A549 (cell line): ENCODE results near the gene CMTM2. TPM values are rescaled to one million over a fixed set of nuclear protein-coding genes. Genes with fewer than 3 reads are reported as not detected.

Experiments
- ATAC-seq, 2 experiments: fragments of 200-7000 bp in 1 of 2; fragments of >200 bp in 1 of 2; cut with Nextera tagmentation in 1 of 2; cut with Tn5 transposase in 1 of 2; 3 replicates each; pipeline versions ENCODE4 v1.8.0 to v1.9.1; 2018 to 2020; ENCODE audit warnings: mild to moderate bottlenecking in 1 of 2, moderate library complexity in 1 of 2
- CTCF ChIA-PET: fragments of 300-600 bp; sonication (Branson Sonifier 250); formaldehyde crosslinking; extraction: SDS; loops from one replicate; lab custom pipeline; 2021; ENCODE audit warnings: antibody characterized with exemption, inconsistent platforms; lab: Yijun Ruan, JAX
- POLR2A ChIA-PET: fragments of 350-600 bp; formaldehyde crosslinking; extraction: SDS; loops from one replicate; lab custom pipeline; 2021; ENCODE audit warnings: antibody characterized with exemption, inconsistent platforms; lab: Yijun Ruan, JAX
- DNase-seq, 2 experiments: peaks; one replicate each; pipeline versions ENCODE4 v3.0.0 to v3.0.0-alpha.2; 2011 to 2016; ENCODE audit warnings: low read depth in 1 of 2, low spot score in 1 of 2
- FAIRE-seq: peaks from 2 replicates; lab custom pipeline; 2011; peaks lifted over from hg19 to GRCh38; lab: Jason Lieb, UNC
- H3K27ac ChIP-seq, 2 experiments: fragments of >200 bp; sonication (Bioruptor Twin); formaldehyde crosslinking; 3 replicates each; pipeline ENCODE4 v1.5.1; 2016 to 2017
- H3K4me1 ChIP-seq: fragments of >200 bp; sonication (Bioruptor Twin); formaldehyde crosslinking; 3 replicates; pipeline ENCODE4 v1.6.1; 2016
- H3K4me2 ChIP-seq: fragments of >200 bp; sonication (Bioruptor Twin); formaldehyde crosslinking; 3 replicates; pipeline ENCODE4 v1.6.1; 2016
- H3K4me3 ChIP-seq: fragments of >200 bp; sonication (Bioruptor Twin); formaldehyde crosslinking; 3 replicates; pipeline ENCODE4 v1.5.1; 2016
- H3K9me3 ChIP-seq: fragments of >200 bp; sonication (Bioruptor Twin); formaldehyde crosslinking; 3 replicates; pipeline ENCODE4 v1.6.1; 2016
- CBX2 ChIP-seq: fragments of 200-600 bp; sonication (generic); IDR thresholded peaks from 2 replicates; pipeline ENCODE4 v1.6.1; 2016; ENCODE audit warnings: low read depth, mild to moderate bottlenecking, borderline replicate concordance
- EHMT2 ChIP-seq: fragments of 200-600 bp; sonication (generic); IDR thresholded peaks from 2 replicates; pipeline ENCODE4 v1.6.1; 2016; ENCODE audit warnings: antibody characterized with exemption, low read depth, mild to moderate bottlenecking, moderate library complexity
- ESRRA ChIP-seq: fragments of 150-350 bp; IDR thresholded peaks from 2 replicates; pipeline ENCODE4 v1.6.1; 2014; ENCODE audit warnings: mild to moderate bottlenecking, low read length, borderline replicate concordance
- FOSB ChIP-seq: fragments of 250-450 bp; sonication (Bioruptor Pico); IDR thresholded peaks from 2 replicates; pipeline ENCODE4 v1.5.0; 2020; ENCODE audit warnings: mild to moderate bottlenecking, moderate library complexity
- FOSL2 ChIP-seq, 2 experiments: fragments of 450-650 bp in 1 of 2; fragments of >200 bp in 1 of 2; sonication (Bioruptor Twin) in 1 of 2; formaldehyde crosslinking; IDR thresholded peaks; 2 replicates each; pipeline versions ENCODE4 v1.5.0 to v1.6.1; 2016 to 2020; ENCODE audit warnings: mild to moderate bottlenecking in 1 of 2, moderate library complexity in 1 of 2
- FOXS1 ChIP-seq: fragments of 250-450 bp; sonication (Bioruptor Pico); IDR thresholded peaks from 2 replicates; pipeline ENCODE4 v1.5.0; 2020; ENCODE audit warnings: mild to moderate bottlenecking, moderate library complexity
- HOXA7 ChIP-seq: fragments of 250-450 bp; sonication (Bioruptor Pico); IDR thresholded peaks from 2 replicates; pipeline ENCODE4 v1.5.0; 2020; ENCODE audit warnings: mild to moderate bottlenecking, moderate library complexity
- PHF8 ChIP-seq: fragments of 200-600 bp; sonication (generic); IDR thresholded peaks from 2 replicates; pipeline ENCODE4 v1.6.1; 2016; ENCODE audit warnings: low read depth, mild to moderate bottlenecking, antibody characterized with exemption, moderate library complexity, borderline replicate concordance
- SMC3 ChIP-seq: fragments of >200 bp; sonication (Bioruptor Twin); formaldehyde crosslinking; IDR thresholded peaks from 3 replicates; pipeline ENCODE4 v1.6.1; 2018; ENCODE audit warnings: inconsistent platforms
- TFCP2L1 ChIP-seq: fragments of 250-450 bp; sonication (Bioruptor Pico); IDR thresholded peaks from 2 replicates; pipeline ENCODE4 v1.5.0; 2021; ENCODE audit warnings: mild to moderate bottlenecking
- ZFP36 ChIP-seq: fragments of 450-650 bp; IDR thresholded peaks from 2 replicates; pipeline ENCODE4 v1.6.1; 2014; ENCODE audit warnings: borderline replicate concordance; ENCODE audit not compliant: partially characterized antibody
- WGBS: methylation state at CpG from one replicate; pipeline ENCODE4 v1.1.6; 2017; ENCODE audit errors: missing lambda C conversion rate; 5-methylcytosine and 5-hydroxymethylcytosine counted together
- polyA plus RNA-seq, 4 experiments: library from polyadenylated mRNA; depleted of rRNA in 3 of 4; stranded (reverse); fragments of >200 nt; fragmentation: RNase III in 1 of 4; extraction: RNeasy Plus Mini Kit Qiagen cat#74134 plus additional on column Dnase treatment in 1 of 4; gene quantifications; 2 replicates in 3 of 4; 3 replicates in 1 of 4; pipeline ENCODE4 v1.2.3, GENCODE V29; 2011 to 2017
- TF ChIP-seq, protein P1 (sequence below): fragments of 200-600 bp; sonication (generic); IDR thresholded peaks from 2 replicates; pipeline ENCODE4 v1.6.1; 2016; ENCODE audit warnings: antibody characterized with exemption, mild to moderate bottlenecking, moderate library complexity
- TF ChIP-seq, protein P2 (sequence below): fragments of 150-350 bp; IDR thresholded peaks from 2 replicates; pipeline ENCODE4 v1.6.1; 2014; ENCODE audit warnings: low read depth, mild to moderate bottlenecking, low read length
- TF ChIP-seq, protein P3 (sequence below): fragments of >200 bp; sonication (Bioruptor Twin); formaldehyde crosslinking; IDR thresholded peaks from 3 replicates; pipeline ENCODE4 v1.6.1; 2016
- TF ChIP-seq, protein P4 (sequence below): fragments of 250-450 bp; sonication (Bioruptor Pico); IDR thresholded peaks from 2 replicates; pipeline ENCODE4 v1.5.0; 2020; ENCODE audit warnings: low read depth, mild to moderate bottlenecking, moderate library complexity
- TF ChIP-seq, protein P5 (sequence below): IDR thresholded peaks from 2 replicates; pipeline ENCODE4 v1.6.1; 2012

Gene CMTM2
- polyA plus RNA-seq, 2 of the 4 experiments (the other 2 are of a cell fraction): 0.15 TPM; not detected in 1

DNA sequence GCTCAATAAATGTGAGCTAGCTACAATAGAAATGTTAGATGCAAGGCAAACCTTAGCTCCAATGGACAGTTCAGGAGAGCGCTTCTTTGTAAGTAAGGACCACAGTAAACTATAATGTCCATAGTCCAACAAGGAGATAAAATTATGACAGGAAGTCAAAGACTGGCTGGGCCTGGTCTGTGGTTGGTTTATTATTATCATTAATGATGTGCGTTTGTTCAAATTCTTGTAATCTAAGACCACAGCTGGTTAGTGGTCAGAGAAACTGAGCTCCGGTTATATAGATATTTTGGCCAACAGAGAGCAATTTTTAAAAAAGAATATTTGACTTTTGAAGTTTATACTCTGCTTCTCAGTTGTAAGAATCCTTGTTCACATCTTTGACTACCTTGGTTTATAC, 4.7 kb upstream of the CMTM2 start:
- POLR2A ChIA-PET: interaction anchor here (1.1 kb wide), 1 partner anchor 22 kb away, joined by 3 read pairs; the partner anchor contains the start of gene CKLF
- DNase-seq (no peak), FAIRE-seq (no peak), ATAC-seq (no peak)
- Histone ChIP-seq H3K4me2 (no peak overlapping the region), H3K9me3 (no peaks in the 10 kb centered on the region), H3K27ac (no peak overlapping the region), H3K4me3 (no peak overlapping the region), H3K4me1 (peaks cover 12% of the 10 kb centered on the region)
- 95% methylated on average over 3 of the region's 3 CpGs for WGBS
- CTCF ChIA-PET: interaction anchor here (1.1 to 3.2 kb wide), 8 partner anchors 12 to 256 kb away, joined by 3 to 13 read pairs (median 4); partner anchors contain the start of gene NAE1
- TF ChIP-seq, protein P1, sequence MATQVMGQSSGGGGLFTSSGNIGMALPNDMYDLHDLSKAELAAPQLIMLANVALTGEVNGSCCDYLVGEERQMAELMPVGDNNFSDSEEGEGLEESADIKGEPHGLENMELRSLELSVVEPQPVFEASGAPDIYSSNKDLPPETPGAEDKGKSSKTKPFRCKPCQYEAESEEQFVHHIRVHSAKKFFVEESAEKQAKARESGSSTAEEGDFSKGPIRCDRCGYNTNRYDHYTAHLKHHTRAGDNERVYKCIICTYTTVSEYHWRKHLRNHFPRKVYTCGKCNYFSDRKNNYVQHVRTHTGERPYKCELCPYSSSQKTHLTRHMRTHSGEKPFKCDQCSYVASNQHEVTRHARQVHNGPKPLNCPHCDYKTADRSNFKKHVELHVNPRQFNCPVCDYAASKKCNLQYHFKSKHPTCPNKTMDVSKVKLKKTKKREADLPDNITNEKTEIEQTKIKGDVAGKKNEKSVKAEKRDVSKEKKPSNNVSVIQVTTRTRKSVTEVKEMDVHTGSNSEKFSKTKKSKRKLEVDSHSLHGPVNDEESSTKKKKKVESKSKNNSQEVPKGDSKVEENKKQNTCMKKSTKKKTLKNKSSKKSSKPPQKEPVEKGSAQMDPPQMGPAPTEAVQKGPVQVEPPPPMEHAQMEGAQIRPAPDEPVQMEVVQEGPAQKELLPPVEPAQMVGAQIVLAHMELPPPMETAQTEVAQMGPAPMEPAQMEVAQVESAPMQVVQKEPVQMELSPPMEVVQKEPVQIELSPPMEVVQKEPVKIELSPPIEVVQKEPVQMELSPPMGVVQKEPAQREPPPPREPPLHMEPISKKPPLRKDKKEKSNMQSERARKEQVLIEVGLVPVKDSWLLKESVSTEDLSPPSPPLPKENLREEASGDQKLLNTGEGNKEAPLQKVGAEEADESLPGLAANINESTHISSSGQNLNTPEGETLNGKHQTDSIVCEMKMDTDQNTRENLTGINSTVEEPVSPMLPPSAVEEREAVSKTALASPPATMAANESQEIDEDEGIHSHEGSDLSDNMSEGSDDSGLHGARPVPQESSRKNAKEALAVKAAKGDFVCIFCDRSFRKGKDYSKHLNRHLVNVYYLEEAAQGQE: no peak
- no peak for TF ChIP-seq CBX2
- no peak for TF ChIP-seq ZFP36
- TF ChIP-seq, protein P2, sequence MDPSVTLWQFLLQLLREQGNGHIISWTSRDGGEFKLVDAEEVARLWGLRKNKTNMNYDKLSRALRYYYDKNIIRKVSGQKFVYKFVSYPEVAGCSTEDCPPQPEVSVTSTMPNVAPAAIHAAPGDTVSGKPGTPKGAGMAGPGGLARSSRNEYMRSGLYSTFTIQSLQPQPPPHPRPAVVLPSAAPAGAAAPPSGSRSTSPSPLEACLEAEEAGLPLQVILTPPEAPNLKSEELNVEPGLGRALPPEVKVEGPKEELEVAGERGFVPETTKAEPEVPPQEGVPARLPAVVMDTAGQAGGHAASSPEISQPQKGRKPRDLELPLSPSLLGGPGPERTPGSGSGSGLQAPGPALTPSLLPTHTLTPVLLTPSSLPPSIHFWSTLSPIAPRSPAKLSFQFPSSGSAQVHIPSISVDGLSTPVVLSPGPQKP: no peak
- TF ChIP-seq, all 56 proteins: peak for 0

DNA sequence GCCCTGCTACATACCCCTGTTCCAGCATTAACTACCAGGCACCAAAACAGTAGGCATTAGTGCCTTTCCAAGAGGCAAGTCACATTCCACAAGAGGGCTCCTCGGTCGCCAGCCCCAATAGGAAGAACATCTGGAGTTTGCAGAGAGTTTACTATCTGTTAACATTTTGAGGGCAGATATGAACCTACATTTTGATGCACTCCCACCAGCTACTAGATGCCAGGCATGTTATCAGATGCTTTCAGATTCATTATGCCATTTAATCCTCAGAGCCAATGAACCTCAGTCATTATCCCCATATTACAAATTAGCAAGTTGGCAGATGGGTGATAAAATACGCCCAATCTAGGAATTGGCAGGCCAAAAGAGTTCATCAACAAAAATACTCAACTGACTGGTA, 4.2 kb upstream of the CMTM2 start:
- DNase-seq (no peak), ATAC-seq (no peak), FAIRE-seq (no peak)
- ChIA-PET CTCF (interaction anchor here (1.1 to 3.2 kb wide), 7 partner anchors 12 to 256 kb away, joined by 3 to 13 read pairs (median 4); partner anchors contain the start of gene NAE1), POLR2A (interaction anchor here (1.1 kb wide), 1 partner anchor 23 kb away, joined by 3 read pairs; the partner anchor contains the start of gene CKLF)
- 87% methylated on average over 3 of the region's 3 CpGs for WGBS
- TF ChIP-seq ESRRA (no peak), EHMT2 (no peak), FOSB (CRISPR knock-in tag) (no peak), SMC3 (no peak), FOXS1 (CRISPR knock-in tag) (no peak), ZFP36 (no peak), HOXA7 (CRISPR knock-in tag) (no peak)
- TF ChIP-seq, protein P3, sequence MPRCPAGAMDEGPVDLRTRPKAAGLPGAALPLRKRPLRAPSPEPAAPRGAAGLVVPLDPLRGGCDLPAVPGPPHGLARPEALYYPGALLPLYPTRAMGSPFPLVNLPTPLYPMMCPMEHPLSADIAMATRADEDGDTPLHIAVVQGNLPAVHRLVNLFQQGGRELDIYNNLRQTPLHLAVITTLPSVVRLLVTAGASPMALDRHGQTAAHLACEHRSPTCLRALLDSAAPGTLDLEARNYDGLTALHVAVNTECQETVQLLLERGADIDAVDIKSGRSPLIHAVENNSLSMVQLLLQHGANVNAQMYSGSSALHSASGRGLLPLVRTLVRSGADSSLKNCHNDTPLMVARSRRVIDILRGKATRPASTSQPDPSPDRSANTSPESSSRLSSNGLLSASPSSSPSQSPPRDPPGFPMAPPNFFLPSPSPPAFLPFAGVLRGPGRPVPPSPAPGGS: no peak
- TF ChIP-seq, protein P2: no peak
- TF ChIP-seq, protein P4, sequence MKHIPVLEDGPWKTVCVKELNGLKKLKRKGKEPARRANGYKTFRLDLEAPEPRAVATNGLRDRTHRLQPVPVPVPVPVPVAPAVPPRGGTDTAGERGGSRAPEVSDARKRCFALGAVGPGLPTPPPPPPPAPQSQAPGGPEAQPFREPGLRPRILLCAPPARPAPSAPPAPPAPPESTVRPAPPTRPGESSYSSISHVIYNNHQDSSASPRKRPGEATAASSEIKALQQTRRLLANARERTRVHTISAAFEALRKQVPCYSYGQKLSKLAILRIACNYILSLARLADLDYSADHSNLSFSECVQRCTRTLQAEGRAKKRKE (CRISPR knock-in tag): no peak
- H3K4me1 ChIP-seq: peaks cover 7% of the 10 kb centered on the region
- no peaks in the 10 kb centered on the region for H3K9me3 ChIP-seq
- no peak overlapping the region for H3K4me2 ChIP-seq
- H3K27ac ChIP-seq: no peak overlapping the region
- no peak overlapping the region for H3K4me3 ChIP-seq

DNA sequence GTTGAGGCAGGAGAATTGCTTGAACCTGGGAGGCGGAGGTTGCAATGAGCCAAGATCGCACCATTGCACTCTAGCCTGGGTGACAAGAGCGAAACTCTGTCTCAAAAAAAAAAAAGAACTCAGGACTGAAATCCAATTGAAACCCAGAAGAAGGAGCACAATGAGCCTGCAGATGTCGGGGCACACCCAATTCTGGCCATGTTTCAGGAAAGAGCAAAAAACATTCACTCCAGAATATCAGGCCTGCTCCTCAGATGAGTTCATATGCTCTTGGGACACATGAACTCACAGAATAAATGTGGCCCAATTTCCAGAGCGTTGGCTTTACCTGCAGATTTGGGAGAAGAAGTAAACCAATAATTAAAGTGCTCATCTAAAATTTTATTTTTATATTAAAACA, 3.0 kb upstream of the CMTM2 start:
- FAIRE-seq: no peak
- H3K4me2 ChIP-seq: no peak overlapping the region
- no peaks in the 10 kb centered on the region for H3K9me3 ChIP-seq
- H3K4me3 ChIP-seq: no peak overlapping the region
- no peak for DNase-seq
- no peak for ATAC-seq
- H3K27ac ChIP-seq: no peak overlapping the region
- ChIA-PET CTCF (interaction anchor here (1.4 to 2.9 kb wide), 3 partner anchors 13 to 21 kb away, joined by 3 to 9 read pairs (median 8); no protein-coding TSS in a partner anchor), POLR2A (no interaction called here)
- 92% methylated on average over 5 of the region's 5 CpGs for WGBS
- H3K4me1 ChIP-seq: no peaks in the 10 kb centered on the region
- TF ChIP-seq FOXS1 (CRISPR knock-in tag) (no peak), FOSL2 (IDR thresholded peaks at IDR 0.05) (no peak), FOSL2 (CRISPR knock-in tag; IDR thresholded peaks at IDR 0.05) (no peak), TFCP2L1 (no peak), PHF8 (no peak)
- TF ChIP-seq, protein P5, sequence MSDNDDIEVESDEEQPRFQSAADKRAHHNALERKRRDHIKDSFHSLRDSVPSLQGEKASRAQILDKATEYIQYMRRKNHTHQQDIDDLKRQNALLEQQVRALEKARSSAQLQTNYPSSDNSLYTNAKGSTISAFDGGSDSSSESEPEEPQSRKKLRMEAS: no peak
